LoVo (cell line): Measurements from ENCODE around the gene SLF1.

ENCODE experiments used
- DNase-seq: peaks from one replicate; pipeline ENCODE4 v3.0.0-alpha.2; 2016; ENCODE audit warnings: low spot score

The SLF1 gene

DNA sequence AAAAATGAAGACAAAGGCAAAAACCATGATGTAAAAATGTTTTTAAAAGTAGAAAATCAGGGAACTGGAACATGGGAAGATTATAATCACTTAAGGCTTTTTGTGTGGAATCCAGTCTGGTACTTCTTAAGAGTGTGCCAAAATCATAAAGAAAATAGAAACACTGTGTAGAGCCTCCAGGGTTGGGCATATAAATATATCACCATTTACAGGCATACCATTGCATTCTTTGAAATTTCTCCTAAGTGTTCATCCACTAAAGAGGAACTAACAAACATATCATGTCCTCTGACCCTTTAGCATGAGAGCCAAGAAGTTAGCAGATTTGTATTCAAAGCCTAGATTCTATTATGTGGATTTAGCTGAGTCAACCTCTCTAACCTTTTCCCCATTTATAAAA is 93.3 kb downstream of the SLF1 start:
- DNase-seq: no peak

DNA sequence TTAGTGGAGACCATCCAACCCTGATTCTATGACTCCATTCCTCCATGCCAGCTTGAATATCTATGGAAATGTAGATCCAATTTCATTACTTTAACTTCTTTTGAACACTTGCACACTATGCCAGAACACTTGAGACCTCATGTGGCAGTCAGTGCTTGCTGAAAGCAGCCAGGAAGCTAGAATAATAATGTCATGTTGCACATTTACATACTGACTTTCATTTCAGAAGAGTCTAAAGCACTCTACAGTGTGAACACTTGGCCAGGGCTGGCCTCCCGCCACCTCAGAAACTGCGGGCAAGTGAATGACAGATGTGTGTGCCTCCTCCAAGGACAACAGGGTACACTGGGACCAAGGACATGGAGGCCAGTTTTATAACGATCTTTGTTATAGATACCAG is 97.3 kb downstream of the SLF1 start:
- DNase-seq: no peak

DNA sequence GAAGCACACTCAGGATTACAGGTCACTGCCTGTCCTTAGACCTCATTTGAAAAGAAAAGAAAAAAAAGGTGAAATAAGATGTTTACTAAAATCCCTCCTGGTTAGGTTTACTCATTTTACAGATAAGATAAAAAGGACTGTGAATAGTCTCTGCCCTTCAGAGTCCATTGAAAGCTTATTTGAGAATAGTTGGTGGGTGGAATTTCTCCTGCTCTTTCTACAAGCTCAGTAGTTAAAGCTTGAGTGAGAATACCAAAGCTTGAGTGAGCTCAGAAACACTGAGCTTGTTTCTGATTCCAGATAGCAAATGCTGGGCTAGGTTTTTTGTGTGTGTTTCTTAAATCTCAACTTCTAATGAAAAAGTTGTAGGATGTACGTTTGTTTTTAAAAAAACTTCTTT is 106.7 kb downstream of the SLF1 start:
- no peak for DNase-seq

DNA sequence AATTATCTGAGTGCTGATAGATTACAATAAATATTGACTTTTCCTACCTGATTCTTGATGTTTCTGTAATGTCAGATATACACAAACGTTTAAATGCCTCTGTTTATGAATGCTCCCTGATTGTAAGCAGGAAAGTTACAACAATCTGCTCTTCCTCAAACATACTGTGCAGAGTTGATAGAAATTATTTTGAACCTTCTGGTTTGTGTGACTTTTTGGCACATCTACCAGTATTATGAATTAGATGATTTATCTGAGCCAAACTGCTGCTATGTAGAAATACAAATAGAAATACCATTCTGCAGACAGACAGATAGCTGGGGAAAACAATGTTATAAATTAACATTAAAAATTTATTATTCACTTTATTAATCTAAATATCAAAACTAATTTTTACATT is 113.0 kb downstream of the SLF1 start:
- DNase-seq: no peak

DNA sequence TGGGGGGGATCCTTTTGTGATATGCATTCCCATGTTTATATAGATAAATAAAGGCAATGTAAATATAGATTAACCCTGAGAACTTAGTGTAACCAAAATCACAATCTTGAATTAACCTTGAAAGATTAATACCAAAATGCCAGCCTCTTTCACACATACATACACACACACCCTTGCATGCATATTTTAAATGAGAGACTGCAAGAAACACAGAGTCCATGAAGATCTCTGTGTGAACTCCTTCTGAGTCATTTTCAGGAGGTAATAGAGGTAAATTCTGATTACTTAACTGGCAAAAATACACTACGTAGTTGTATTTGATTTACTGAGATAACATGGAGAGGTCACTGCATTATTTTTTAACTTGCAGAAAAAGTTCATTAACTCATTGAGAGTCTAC is 118.0 kb downstream of the SLF1 start:
- DNase-seq: no peak

DNA sequence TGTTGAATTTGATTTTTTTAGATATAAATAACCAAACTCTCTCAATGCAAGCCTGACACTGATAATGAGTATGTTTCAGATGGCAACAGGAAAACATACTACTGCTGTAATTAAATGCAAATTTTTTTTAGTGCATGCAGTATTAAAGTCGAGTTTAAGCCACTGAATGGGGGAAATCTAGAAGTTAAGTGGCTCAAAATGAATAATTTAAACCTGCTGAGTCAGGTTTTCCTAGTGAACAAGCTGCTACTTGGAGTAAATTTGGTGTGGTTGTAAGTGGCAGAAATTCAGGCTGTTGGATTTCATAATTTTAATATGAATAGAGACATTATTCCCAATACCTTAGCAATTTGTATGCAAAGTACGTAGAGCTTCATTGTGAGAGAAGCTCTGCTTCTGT is 121.8 kb downstream of the SLF1 start:
- DNase-seq: no peak

DNA sequence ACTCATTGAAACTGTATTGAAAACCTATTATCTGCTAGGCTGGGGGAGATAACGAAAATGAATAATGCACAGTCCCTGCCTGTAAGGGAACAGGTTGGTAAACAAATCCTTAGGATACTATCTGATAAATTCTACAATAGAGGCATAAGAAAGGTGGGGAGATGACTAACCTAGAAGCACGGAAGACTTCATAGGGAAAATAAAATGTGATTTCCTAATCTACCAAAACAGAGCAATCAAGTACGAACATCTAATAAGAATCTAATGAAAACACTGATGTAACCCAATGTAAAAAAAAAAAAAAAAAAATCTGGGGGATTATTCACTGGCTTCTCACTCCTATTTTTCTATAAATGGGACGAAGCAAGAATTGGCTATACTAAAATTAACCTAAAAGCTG is 124.4 kb downstream of the SLF1 start:
- no peak for DNase-seq

DNA sequence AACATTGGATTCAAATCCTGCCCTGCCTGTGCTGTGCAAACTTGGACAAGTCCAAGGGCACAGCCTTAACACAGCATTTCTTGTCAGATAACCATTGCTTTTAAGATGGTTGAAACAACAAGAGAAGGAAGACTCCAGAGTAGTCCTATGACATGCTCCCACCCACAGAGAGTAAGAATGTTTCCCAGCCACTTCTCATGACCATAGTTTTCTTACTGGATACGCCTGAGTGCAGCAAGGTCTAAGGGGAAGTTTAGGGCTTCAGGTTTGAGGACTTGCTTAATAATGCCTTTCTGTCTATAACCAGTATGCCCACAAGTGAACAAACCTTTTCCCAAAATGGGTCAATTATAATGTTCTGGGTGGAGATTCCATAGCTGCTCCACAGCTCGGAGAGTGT is 126.4 kb downstream of the SLF1 start:
- no peak for DNase-seq

DNA sequence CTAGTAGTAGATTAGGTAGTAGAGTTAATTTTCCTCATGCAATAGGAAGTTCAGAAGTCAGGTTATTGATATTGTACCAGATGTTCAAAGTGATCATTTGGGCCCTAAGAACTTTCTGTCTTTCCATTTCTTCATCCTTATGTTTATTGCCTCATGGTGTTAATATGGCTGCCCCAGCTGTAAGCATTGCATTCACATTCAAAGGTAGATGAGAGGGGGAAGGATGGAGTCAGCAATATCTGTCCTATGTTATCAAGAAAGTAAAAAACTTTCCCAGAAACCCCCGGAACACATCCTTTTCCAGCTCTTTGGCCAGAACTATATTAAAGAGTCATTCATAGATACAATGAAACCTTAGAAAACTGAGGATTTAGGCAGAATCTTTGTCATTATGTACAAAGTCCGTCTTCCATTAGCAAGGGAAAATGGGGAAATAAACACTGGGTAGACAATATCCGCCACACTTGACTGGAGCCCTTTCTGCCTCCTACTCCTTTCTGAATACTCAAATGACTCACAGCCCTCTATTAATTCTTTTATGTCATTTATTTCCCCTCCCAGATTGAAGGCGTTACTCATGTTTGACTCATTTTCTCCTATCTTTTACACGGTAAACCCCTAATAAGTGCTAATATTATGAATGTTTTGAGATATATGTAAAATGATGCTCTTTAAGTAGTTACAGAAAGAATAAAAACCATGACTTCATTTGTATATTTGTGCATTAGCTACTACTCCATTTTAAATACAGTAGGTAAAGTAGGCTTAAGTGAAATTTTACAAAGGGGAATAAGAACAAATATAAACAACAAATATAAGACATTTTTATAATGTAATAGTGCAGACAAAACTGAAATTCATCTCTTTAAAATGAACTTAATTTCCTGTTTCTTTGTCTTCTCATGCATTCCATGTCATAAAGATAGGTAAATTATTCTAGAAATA is 127.6 kb downstream of the SLF1 start:
- no peak for DNase-seq

DNA sequence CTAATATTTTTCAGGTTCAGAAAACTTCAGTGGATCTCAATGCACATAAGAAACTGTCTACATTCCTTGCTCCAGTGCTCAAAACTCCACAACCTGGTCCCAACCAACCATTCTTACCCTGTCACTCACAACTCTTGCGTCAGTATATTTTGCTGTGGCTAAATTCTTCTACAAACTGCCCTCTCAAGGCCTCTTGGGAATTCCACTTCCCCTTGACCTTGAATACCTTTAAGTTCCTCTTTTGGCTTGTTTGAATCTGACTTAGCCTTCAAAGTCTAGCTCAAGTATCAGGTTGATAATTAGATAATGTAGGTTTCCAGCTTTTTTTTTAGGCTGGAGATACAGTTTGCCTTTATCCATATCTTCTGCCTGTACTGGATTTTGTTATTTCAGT is 128.3 kb downstream of the SLF1 start:
- DNase-seq: no peak
